ENCODE measurements around the gene ADAMTS14. TPM values are rescaled to one million over a fixed set of nuclear protein-coding genes. Genes with fewer than 3 reads are reported as not detected.

ADAMTS14 gene
- polyA plus RNA-seq, 1 donor: 7.2 TPM

- Histone ChIP-seq H3K36me3 (ENCODE audit: control insufficient read depth, insufficient read depth, low read length) (no peaks in the 10 kb centered on the region), H3K27ac (ENCODE audit: low read length) (no peak overlapping the region), H3K4me3 (ENCODE audit: low read length) (no peak overlapping the region), H3K9me3 (ENCODE audit: control insufficient read depth, low read depth, low read length) (no peaks in the 10 kb centered on the region), H3K4me1 (ENCODE audit: control insufficient read depth, insufficient read depth, low read length) (no peaks in the 10 kb centered on the region), H3K27me3 (ENCODE audit: control insufficient read depth, insufficient read depth, low read length) (no peaks in the 10 kb centered on the region)
- WGBS (ENCODE audit: insufficient coverage, low lambda C conversion rate): 70% methylated on average over 2 of the region's 15 CpGs
- no peak for DNase-seq
Observed at GRCh38 chr10:70753841-70754621, 81.7 kb downstream of the ADAMTS14 start.

DNA sequence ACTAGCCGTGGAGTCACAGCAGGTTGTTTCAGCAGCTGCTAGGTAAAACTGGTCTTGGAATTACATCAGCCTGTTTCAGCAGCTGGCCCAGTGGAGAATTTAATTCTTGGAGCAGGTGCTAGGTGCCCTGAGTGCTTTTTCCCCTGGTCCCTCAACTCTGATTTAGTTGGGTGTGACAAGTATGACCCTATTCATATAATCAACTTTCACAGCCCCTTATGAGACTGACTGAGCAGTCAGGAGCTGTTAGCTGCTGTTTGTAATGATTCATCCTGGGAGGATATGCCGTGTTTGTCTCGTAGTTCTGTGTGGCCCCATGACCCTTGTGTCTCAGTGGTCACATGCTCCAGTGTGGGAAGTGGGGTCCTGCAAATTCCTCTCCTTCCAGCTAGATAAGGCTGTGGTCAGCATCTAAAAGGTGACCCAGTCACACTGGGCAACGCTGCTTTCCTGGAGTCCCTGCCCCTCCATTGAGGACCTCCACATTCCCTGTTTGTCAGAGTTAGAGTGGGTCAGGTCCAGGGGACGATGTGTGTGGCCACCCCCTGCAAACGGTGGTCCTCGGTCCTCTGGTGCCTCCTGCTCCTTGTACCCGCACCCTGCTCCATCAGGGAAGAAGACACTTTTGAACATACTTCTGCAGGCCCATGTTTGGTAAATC is 84.5 kb downstream of the ADAMTS14 start:
- Histone ChIP-seq H3K36me3 (ENCODE audit: control insufficient read depth, insufficient read depth, low read length) (no peaks in the 10 kb centered on the region), H3K4me1 (ENCODE audit: control insufficient read depth, insufficient read depth, low read length) (no peaks in the 10 kb centered on the region), H3K27ac (ENCODE audit: low read length) (no peak overlapping the region), H3K27me3 (ENCODE audit: control insufficient read depth, insufficient read depth, low read length) (no peaks in the 10 kb centered on the region), H3K4me3 (ENCODE audit: low read length) (no peak overlapping the region), H3K9me3 (ENCODE audit: control insufficient read depth, low read depth, low read length) (no peaks in the 10 kb centered on the region)
- no peak for DNase-seq
- WGBS (ENCODE audit: insufficient coverage, low lambda C conversion rate): no CpG with 5 or more reads among the region's 8 CpGs

DNA sequence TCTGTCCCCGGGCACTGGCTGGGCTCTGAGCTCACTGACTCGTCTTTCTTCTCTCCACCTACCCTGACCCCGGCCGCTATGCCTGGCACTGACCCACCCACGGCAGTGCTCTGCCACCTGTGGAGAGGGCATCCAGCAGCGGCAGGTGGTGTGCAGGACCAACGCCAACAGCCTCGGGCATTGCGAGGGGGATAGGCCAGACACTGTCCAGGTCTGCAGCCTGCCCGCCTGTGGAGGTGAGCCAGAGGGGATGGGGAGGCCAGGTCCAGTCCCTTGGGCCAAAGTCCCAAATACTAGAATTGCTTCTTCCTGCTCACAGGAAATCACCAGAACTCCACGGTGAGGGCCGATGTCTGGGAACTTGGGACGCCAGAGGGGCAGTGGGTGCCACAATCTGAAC is 85.5 kb downstream of the ADAMTS14 start:
- Histone ChIP-seq H3K4me3 (ENCODE audit: low read length) (no peak overlapping the region), H3K36me3 (ENCODE audit: control insufficient read depth, insufficient read depth, low read length) (no peaks in the 10 kb centered on the region), H3K27ac (ENCODE audit: low read length) (no peak overlapping the region), H3K4me1 (ENCODE audit: control insufficient read depth, insufficient read depth, low read length) (no peaks in the 10 kb centered on the region), H3K9me3 (ENCODE audit: control insufficient read depth, low read depth, low read length) (no peaks in the 10 kb centered on the region), H3K27me3 (ENCODE audit: control insufficient read depth, insufficient read depth, low read length) (no peaks in the 10 kb centered on the region)
- no peak for DNase-seq
- WGBS (ENCODE audit: insufficient coverage, low lambda C conversion rate): no CpG with 5 or more reads among the region's 13 CpGs

DNA sequence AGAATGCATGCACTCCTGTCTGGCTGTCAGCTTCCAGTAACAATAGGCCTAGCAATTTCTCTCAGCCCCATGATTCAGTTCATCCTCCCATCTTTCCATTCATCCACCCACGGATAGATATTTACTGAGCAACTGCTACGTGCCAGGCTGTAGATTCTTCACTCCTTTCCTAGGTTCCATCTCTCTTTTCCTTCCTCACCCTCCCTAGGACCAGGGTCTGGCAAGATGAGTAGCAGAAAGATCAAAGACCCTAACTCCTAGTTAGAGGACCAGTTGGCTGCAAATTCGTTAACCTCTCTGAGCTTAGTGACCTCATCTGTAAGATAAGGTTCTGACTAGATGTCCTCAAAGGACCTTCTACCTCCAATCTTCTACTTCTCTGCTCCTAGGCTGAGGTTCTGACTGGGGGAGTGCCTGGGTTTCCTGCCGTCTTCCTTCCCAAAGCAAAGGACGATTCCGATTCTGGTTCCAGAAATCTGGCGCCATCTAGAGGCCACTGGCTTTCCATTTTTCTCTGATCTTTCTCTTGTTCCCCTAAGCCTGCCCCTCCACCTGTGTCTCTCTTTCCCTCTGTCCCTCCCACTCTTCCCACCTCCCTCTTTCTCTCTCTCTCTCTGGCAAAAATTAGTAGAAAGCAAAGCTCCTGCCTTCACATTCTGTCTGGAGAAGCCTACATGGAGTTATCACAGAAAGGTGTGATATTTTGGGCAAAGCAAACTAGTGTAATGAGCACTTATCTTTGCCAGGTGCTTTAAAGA is 86.6 kb downstream of the ADAMTS14 start:
- Histone ChIP-seq H3K4me1 (ENCODE audit: control insufficient read depth, insufficient read depth, low read length) (no peaks in the 10 kb centered on the region), H3K9me3 (ENCODE audit: control insufficient read depth, low read depth, low read length) (no peaks in the 10 kb centered on the region), H3K27me3 (ENCODE audit: control insufficient read depth, insufficient read depth, low read length) (no peaks in the 10 kb centered on the region), H3K27ac (ENCODE audit: low read length) (no peak overlapping the region), H3K36me3 (ENCODE audit: control insufficient read depth, insufficient read depth, low read length) (no peaks in the 10 kb centered on the region), H3K4me3 (ENCODE audit: low read length) (no peak overlapping the region)
- WGBS (ENCODE audit: insufficient coverage, low lambda C conversion rate): 60% methylated on average over 1 of the region's 7 CpGs
- peak; percentile 58 to 60 for DNase-seq

GRCh38 chr10:70759781-70760180 is 87.5 kb downstream of the ADAMTS14 start:
- DNase-seq: no peak
- H3K9me3 ChIP-seq (ENCODE audit: control insufficient read depth, low read depth, low read length): no peaks in the 10 kb centered on the region
- H3K27ac ChIP-seq (ENCODE audit: low read length): no peak overlapping the region
- no peak overlapping the region for H3K4me3 ChIP-seq (ENCODE audit: low read length)
- WGBS (ENCODE audit: insufficient coverage, low lambda C conversion rate): no CpG with 5 or more reads among the region's 7 CpGs
- no peaks in the 10 kb centered on the region for H3K36me3 ChIP-seq (ENCODE audit: control insufficient read depth, insufficient read depth, low read length)
- no peaks in the 10 kb centered on the region for H3K4me1 ChIP-seq (ENCODE audit: control insufficient read depth, insufficient read depth, low read length)
- no peaks in the 10 kb centered on the region for H3K27me3 ChIP-seq (ENCODE audit: control insufficient read depth, insufficient read depth, low read length)

GRCh38 chr10:70760271-70760787 is 88.0 kb downstream of the ADAMTS14 start:
- H3K36me3 ChIP-seq (ENCODE audit: control insufficient read depth, insufficient read depth, low read length): no peaks in the 10 kb centered on the region
- H3K27ac ChIP-seq (ENCODE audit: low read length): no peak overlapping the region
- H3K9me3 ChIP-seq (ENCODE audit: control insufficient read depth, low read depth, low read length): no peaks in the 10 kb centered on the region
- no peaks in the 10 kb centered on the region for H3K27me3 ChIP-seq (ENCODE audit: control insufficient read depth, insufficient read depth, low read length)
- WGBS (ENCODE audit: insufficient coverage, low lambda C conversion rate): no CpG with 5 or more reads among the region's 12 CpGs
- no peak overlapping the region for H3K4me3 ChIP-seq (ENCODE audit: low read length)
- DNase-seq: no peak
- no peaks in the 10 kb centered on the region for H3K4me1 ChIP-seq (ENCODE audit: control insufficient read depth, insufficient read depth, low read length)

DNA sequence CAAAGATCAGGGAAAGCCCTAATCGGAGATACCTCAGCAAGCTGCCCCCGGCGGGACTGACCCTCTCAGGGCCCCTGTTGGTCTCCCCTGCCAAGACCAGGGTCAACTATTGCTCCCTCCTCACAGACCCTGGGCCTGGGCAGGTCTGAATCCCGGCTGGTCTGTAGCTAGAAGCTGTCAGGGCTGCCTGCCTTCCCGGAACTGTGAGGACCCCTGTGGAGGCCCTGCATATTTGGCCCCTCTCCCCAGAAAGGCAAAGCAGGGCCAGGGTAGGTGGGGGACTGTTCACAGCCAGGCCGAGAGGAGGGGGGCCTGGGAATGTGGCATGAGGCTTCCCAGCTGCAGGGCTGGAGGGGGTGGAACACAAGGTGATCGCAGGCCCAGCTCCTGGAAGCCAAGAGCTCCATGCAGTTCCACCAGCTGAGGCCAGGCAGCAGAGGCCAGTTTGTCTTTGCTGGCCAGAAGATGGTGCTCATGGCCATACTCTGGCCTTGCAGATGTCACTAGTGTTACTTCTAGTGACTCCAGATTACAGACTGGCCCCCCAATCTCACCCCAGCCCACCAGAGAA is 88.8 kb downstream of the ADAMTS14 start:
- DNase-seq: no peak
- WGBS (ENCODE audit: insufficient coverage, low lambda C conversion rate): no CpG with 5 or more reads among the region's 7 CpGs
- no peaks in the 10 kb centered on the region for H3K36me3 ChIP-seq (ENCODE audit: control insufficient read depth, insufficient read depth, low read length)

DNA sequence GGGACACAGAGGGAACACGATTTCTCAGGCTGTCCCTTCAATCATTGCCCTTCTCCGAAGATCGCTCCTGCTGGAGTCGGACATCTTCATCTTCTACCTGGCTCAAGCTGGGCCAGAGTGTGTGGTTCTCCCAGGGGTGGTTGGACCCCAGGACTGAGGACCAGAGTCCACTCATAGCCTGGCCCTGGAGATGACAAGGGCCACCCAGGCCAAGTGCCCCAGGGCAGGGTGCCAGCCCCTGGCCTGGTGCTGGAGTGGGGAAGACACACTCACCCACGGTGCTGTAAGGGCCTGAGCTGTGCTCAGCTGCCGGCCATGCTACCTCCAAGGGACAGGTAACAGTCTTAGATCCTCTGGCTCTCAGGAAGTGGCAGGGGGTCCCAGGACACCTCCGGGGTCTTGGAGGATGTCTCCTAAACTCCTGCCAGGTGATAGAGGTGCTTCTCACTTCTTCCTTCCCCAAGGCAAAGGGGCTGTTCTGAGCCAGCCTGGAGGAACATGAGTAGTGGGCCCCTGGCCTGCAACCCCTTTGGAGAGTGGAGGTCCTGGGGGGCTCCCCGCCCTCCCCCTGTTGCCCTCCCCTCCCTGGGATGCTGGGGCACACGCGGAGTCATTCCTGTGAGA is 89.5 kb downstream of the ADAMTS14 start:
- no peak for DNase-seq
- no peak overlapping the region for H3K27ac ChIP-seq (ENCODE audit: low read length)
- WGBS (ENCODE audit: insufficient coverage, low lambda C conversion rate): no CpG with 5 or more reads among the region's 10 CpGs

More for the DNA sequence above, 88.8 kb downstream of the ADAMTS14 start:
- Histone ChIP-seq H3K9me3 (ENCODE audit: control insufficient read depth, low read depth, low read length) (peaks cover 5% of the 10 kb centered on the region), H3K4me1 (ENCODE audit: control insufficient read depth, insufficient read depth, low read length) (no peaks in the 10 kb centered on the region), H3K27me3 (ENCODE audit: control insufficient read depth, insufficient read depth, low read length) (no peaks in the 10 kb centered on the region), H3K27ac (ENCODE audit: low read length) (no peak overlapping the region), H3K4me3 (ENCODE audit: low read length) (no peak overlapping the region)

GRCh38 chr10:70762441-70763175 is 90.3 kb downstream of the ADAMTS14 start:
- H3K27me3 ChIP-seq (ENCODE audit: control insufficient read depth, insufficient read depth, low read length): no peaks in the 10 kb centered on the region
- no peak overlapping the region for H3K27ac ChIP-seq (ENCODE audit: low read length)
- WGBS (ENCODE audit: insufficient coverage, low lambda C conversion rate): no CpG with 5 or more reads among the region's 7 CpGs
- peaks cover 7% of the 10 kb centered on the region for H3K9me3 ChIP-seq (ENCODE audit: control insufficient read depth, low read depth, low read length)
- no peaks in the 10 kb centered on the region for H3K36me3 ChIP-seq (ENCODE audit: control insufficient read depth, insufficient read depth, low read length)
- no peaks in the 10 kb centered on the region for H3K4me1 ChIP-seq (ENCODE audit: control insufficient read depth, insufficient read depth, low read length)
- no peak for DNase-seq
- H3K4me3 ChIP-seq (ENCODE audit: low read length): no peak overlapping the region

More for the DNA sequence above, 89.5 kb downstream of the ADAMTS14 start:
- Histone ChIP-seq H3K4me1 (ENCODE audit: control insufficient read depth, insufficient read depth, low read length) (no peaks in the 10 kb centered on the region), H3K27me3 (ENCODE audit: control insufficient read depth, insufficient read depth, low read length) (no peaks in the 10 kb centered on the region), H3K36me3 (ENCODE audit: control insufficient read depth, insufficient read depth, low read length) (no peaks in the 10 kb centered on the region), H3K9me3 (ENCODE audit: control insufficient read depth, low read depth, low read length) (peaks cover 7% of the 10 kb centered on the region), H3K4me3 (ENCODE audit: low read length) (no peak overlapping the region)
